ENCODE measurements around the gene HVCN1.

HVCN1 gene

GRCh38 chr12:110679201-110679600 is 9.7 kb downstream of the HVCN1 start:
- no peak for DNase-seq (ENCODE audit: extremely low read depth, low read depth)
- TF ChIP-seq, protein P1, sequence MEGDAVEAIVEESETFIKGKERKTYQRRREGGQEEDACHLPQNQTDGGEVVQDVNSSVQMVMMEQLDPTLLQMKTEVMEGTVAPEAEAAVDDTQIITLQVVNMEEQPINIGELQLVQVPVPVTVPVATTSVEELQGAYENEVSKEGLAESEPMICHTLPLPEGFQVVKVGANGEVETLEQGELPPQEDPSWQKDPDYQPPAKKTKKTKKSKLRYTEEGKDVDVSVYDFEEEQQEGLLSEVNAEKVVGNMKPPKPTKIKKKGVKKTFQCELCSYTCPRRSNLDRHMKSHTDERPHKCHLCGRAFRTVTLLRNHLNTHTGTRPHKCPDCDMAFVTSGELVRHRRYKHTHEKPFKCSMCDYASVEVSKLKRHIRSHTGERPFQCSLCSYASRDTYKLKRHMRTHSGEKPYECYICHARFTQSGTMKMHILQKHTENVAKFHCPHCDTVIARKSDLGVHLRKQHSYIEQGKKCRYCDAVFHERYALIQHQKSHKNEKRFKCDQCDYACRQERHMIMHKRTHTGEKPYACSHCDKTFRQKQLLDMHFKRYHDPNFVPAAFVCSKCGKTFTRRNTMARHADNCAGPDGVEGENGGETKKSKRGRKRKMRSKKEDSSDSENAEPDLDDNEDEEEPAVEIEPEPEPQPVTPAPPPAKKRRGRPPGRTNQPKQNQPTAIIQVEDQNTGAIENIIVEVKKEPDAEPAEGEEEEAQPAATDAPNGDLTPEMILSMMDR (IDR thresholded peaks at IDR 0.05; ENCODE audit: low read depth, low read length), result no peak

- TF ChIP-seq, protein P1 (IDR thresholded peaks at IDR 0.05; ENCODE audit: low read depth, low read length), result no peak
Measured at GRCh38 chr12:110677982-110678381, 10.9 kb downstream of the HVCN1 start.

GRCh38 chr12:110677206-110677911 is 11.6 kb downstream of the HVCN1 start:
- no peak for DNase-seq (ENCODE audit: extremely low read depth, low read depth)
- TF ChIP-seq, protein P1 (IDR thresholded peaks at IDR 0.05; ENCODE audit: low read depth, low read length), result no peak

More at GRCh38 chr12:110677982-110678381, 10.9 kb downstream of the HVCN1 start:
- no peak for DNase-seq (ENCODE audit: extremely low read depth, low read depth)

DNA sequence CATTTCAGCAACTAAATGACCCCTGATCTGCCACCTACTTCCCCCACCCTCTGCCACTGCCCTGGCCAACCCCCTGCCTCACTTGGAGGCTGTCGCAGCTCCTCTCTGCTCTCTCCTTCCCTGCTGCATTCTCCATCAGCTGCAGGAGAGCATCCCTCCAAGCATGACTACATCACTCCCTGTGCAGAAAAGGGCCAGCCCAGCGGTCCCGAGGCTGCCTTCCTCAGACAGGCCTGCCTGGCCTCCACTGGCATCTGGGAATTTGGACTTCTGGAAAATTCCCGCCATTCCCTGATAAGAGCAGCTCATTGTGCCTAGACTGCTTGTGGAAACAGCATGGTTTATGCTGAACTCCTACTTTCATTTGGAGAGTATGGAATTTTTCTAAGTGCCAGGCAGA is 12.7 kb downstream of the HVCN1 start:
- TF ChIP-seq, protein P1 (IDR thresholded peaks at IDR 0.05; ENCODE audit: low read depth, low read length), result no peak
- no peak for DNase-seq (ENCODE audit: extremely low read depth, low read depth)

GRCh38 chr12:110670161-110670701 is 18.7 kb downstream of the HVCN1 start:
- TF ChIP-seq, protein P1 (IDR thresholded peaks at IDR 0.05; ENCODE audit: low read depth, low read length), result no peak

DNA sequence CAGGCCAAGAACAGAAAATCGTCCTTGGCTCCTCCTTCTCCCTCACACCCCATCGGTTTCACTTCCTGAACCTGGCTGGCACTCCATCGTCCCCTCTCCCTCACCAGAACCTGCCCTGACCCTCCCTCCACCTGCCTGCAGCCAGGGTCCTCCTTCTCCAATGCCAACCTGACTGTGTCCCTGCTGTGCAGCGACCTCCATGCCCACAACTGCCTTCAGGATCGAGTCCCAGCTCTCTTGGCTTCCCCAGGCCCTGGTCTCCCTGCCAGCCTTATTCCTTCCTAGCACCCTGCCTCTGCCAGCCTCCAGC is 19.8 kb downstream of the HVCN1 start:
- DNase-seq (ENCODE audit: extremely low read depth, low read depth), result no peak
- TF ChIP-seq, protein P1 (IDR thresholded peaks at IDR 0.05; ENCODE audit: low read depth, low read length), result no peak

More at GRCh38 chr12:110670161-110670701, 18.7 kb downstream of the HVCN1 start:
- no peak for DNase-seq (ENCODE audit: extremely low read depth, low read depth)

GRCh38 chr12:110668480-110669192 is 20.3 kb downstream of the HVCN1 start:
- DNase-seq (ENCODE audit: extremely low read depth, low read depth), result no peak
- TF ChIP-seq, protein P1 (IDR thresholded peaks at IDR 0.05; ENCODE audit: low read depth, low read length), result no peak
